ENCODE measurements around the gene RELB.

DNA sequence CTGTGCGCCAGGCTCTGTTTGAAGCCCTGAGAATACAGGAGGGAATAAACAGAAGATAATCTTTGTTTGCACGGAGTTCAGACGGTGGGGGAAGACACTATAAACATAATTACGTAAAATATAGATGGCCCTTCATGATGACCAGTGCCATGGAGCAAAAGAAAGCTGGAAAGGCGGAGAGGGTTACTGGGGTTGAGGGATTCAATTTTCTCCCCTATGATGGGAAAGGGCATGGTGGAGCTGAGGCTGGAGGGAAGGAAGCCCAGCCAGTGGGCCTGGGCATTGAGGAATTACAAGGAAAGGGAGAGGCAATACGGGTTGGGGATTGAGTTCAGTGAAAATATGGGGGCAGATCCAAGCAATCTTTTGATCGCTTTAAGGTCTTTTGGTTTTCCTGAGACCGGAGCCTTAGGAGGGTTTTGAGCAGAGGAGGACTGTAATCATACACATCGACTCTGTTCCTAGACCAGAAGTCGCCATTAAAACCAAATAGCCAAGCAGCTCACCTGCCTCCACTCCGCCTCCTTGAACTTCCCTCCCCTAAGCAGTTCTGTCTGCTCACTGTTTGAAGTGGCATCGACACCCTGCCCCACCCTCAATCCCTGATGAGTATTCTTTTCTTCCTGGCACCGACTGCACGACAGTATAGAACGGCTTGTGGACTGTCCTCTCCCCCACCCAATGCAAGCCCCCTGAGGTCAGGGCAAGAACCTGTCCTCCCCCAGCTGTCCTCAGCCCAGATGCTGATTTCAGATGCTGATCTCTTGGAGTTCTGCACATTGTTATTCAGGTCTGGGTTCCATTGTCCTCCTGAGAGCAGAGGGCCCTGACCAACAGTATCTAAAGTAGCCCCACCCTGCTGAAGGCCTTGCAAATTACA lies 75.8 kb downstream of the RELB start:
- no peak for TF ChIP-seq POLR2A (IDR thresholded peaks at IDR 0.05; ENCODE audit: low read depth, low read length)
- no peak for TF ChIP-seq POLR2AphosphoS5 (IDR thresholded peaks at IDR 0.05; ENCODE audit: low read depth, low read length)
